Heart right ventricle (tissue), 16 donors: ENCODE measurements around the gene MYL9. TPM values are rescaled to one million over a fixed set of nuclear protein-coding genes. Genes with fewer than 3 reads are reported as not detected.

Experiments
- ATAC-seq, 8 donors: fragments of 200-7000 bp; cut with Tn5 transposase; one replicate each; pipeline ENCODE4 v1.9.1; 2020; ENCODE audit warnings: mild to moderate bottlenecking in 8 of 8, moderate library complexity in 8 of 8, moderate number of reproducible peaks in 1 of 8
- DNase-seq, 2 donors: peaks; one replicate each; pipeline ENCODE4 v3.0.0-alpha.2; 2020
- H3K27ac ChIP-seq, 10 donors: fragments of 200-600 bp; sonication (generic) in 2 of 10; one replicate each; pipeline versions ENCODE4 v1.5.0 to v1.8.0; 2020 to 2022; ENCODE audit warnings: mild to moderate bottlenecking in 3 of 10
- H3K27me3 ChIP-seq, 7 donors: fragments of 200-600 bp; one replicate each; pipeline ENCODE4 v1.8.0; 2021 to 2022; ENCODE audit warnings: mild to moderate bottlenecking in 2 of 7
- H3K36me3 ChIP-seq, 9 donors: fragments of 200-600 bp; sonication (generic) in 1 of 9; one replicate each; pipeline versions ENCODE4 v1.5.0 to v1.8.0; 2020 to 2022; ENCODE audit warnings: mild to moderate bottlenecking in 2 of 9
- H3K4me1 ChIP-seq, 9 donors: fragments of 200-600 bp; sonication (generic) in 1 of 9; one replicate each; pipeline versions ENCODE4 v1.5.0 to v1.8.0; 2020 to 2022; ENCODE audit warnings: mild to moderate bottlenecking in 4 of 9
- H3K4me3 ChIP-seq, 10 donors: fragments of 200-600 bp; sonication (generic) in 2 of 10; one replicate each; pipeline versions ENCODE4 v1.5.0 to v1.8.0; 2020 to 2022; ENCODE audit warnings: mild to moderate bottlenecking in 7 of 10, moderate library complexity in 2 of 10
- H3K9me3 ChIP-seq, 11 donors: fragments of 200-600 bp in 10 of 11; sonication (generic) in 2 of 11; one replicate each; pipeline versions ENCODE4 v1.5.0 to v1.8.0; 2013 to 2022; ENCODE audit warnings: mild to moderate bottlenecking in 2 of 11, control low read depth in 1 of 11, moderate library complexity in 1 of 11
- CTCF ChIP-seq, 9 donors: fragments of 200-600 bp; sonication (generic) in 2 of 9; IDR thresholded peaks; one replicate each; pipeline versions ENCODE4 v1.5.0 to v1.8.0; 2021 to 2022; ENCODE audit warnings: antibody characterized with exemption in 9 of 9, mild to moderate bottlenecking in 5 of 9, moderate library complexity in 1 of 9
- WGBS, 2 donors: extraction: QIAGEN DNeasy Blood & Tissue Kit; methylation state at CpG; one replicate each; pipeline ENCODE4 v1.1.7; 2013; ENCODE audit warnings: inconsistent platforms in 1 of 2; 5-methylcytosine and 5-hydroxymethylcytosine counted together
- intact Hi-C, 10 donors: fragments of 100-400 bp; cut with DNase I; formaldehyde crosslinking; loops; one replicate each; pipeline versions ENCODE4 v1.11.1 to v1.14.2; 2022
- polyA plus RNA-seq, 2 donors: library from polyadenylated mRNA; stranded (reverse); fragments of 200-250 nt; gene quantifications; one replicate each; pipeline ENCODE4 v1.2.3, GENCODE V29; 2013
- total RNA-seq, 10 donors: library from RNA; stranded (reverse); fragmentation: NEBNext Ultra II Directional in 3 of 10; extraction: Animal tissue kit (Norgen Biotek cat#: 25700) in 3 of 10; gene quantifications; one replicate each; pipeline versions ENCODE4 v1.2.1 to v1.2.4, GENCODE V29; 2021 to 2023
- donor health status: Arrhythmogenic right ventricular cardiomyopathy.
- donor health status: ischemic (EF 13 %, LVEDD 7.1; RV severe dilation, severe dysfunction).
- donor health status: healthy with polysubstance abuse.
- donor health status: DM: no; HTN: yes; CAD: no.
- donor health status: DM: no; HTN: no; CAD: no.
- donor health status: ischemic (EF 25% LVEDD 6.9; RV normal size, moderate dysfunction).
- donor health status: ischemic (EF 25% LVEDD 5.7; RV mildly dilated, moderate dysfunction).
- donor health status: healthy.
- donor health status: DM: yes; HTN: yes; CAD: no.
- donor health status: Ischemic cardiomyopathy.
- donor health status: ischemic (EF 35%, LVEDD 5.7; RV mildly dilated, moderate dysfunction).
- donor health status: nonischemic (EF 11% LVEDD 7.7; RV severe dilation, severe dysfunction).
- donor health status: DM: yes; HTN: yes; CAD: no.
- donor health status: PGD.
- donor health status: ischemic (EF 29% LVEDD 5.4; RV normal size, mild dysfunction).
- donor health status: nonischemic (EF 23%, LVEDD 6.1; RV moderate dilation, normal function).

MYL9 gene
- total and polyA plus RNA-seq, 12 donors, result 755 to 2,519 (median 1,868) TPM

DNA sequence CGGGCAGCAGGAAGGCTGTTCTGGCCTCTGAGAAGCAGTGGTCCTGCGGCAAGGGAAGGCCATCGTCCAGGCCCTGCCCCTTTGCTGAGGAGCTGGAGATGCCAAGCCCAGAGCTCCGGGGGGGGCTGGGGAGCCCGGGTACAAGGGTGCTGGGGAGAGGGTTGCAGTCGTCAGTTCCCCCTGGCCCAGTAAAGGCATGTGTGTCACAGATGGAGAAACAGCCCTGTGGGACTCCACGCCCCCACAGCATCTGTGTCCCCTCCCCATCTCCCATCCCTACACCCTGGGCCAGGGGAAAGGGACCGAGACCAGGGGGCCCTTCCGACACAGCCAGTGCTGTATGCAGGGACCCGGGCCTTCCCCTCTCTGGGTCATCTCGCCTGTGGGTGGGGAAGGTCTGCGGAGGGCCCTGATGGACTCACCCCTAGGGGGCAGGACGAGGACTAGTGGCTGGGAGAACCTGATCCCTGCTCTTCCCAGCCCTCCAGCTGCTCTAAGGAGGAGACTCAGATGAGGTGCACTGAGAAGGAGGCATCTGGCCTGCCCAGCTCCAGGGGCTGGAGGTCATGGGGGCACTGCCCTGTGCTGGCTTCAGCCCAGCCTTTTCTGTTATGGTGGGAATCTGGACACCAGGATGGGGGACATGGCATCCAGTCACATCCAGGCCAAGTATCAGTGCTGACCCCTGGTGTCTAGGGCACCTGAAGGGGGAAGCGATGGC, 609 bp downstream of the MYL9 start:
- intact Hi-C loops, result loop anchor here in 7 of 10 donors (1.0 to 10.0 kb wide), 6 partner anchors 43 to 81 kb away; no protein-coding TSS in a partner anchor
- 17 to 18% methylated on average over 14 of the region's 14 CpGs for WGBS, 2 donors
- TF ChIP-seq CTCF (IDR thresholded peaks at IDR 0.05), result peak; percentile 38 to 78 (median 62)
- no peaks in the 10 kb centered on the region for H3K27me3 ChIP-seq
- peak overlapping the region; percentile 91 to 100 (median 98) for H3K27ac ChIP-seq
- peaks cover 0 to 25% (median 22%) of the 10 kb centered on the region in 9 donors for H3K36me3 ChIP-seq
- ATAC-seq (peak; percentile 42 to 75 (median 64)), DNase-seq (peak; percentile 54 to 69)
- H3K9me3 ChIP-seq, result no peaks in the 10 kb centered on the region
- H3K4me3 ChIP-seq, result peak overlapping the region; percentile 75 to 99 (median 96)
- peaks cover 8 to 78% (median 55%) of the 10 kb centered on the region in 9 donors for H3K4me1 ChIP-seq

DNA sequence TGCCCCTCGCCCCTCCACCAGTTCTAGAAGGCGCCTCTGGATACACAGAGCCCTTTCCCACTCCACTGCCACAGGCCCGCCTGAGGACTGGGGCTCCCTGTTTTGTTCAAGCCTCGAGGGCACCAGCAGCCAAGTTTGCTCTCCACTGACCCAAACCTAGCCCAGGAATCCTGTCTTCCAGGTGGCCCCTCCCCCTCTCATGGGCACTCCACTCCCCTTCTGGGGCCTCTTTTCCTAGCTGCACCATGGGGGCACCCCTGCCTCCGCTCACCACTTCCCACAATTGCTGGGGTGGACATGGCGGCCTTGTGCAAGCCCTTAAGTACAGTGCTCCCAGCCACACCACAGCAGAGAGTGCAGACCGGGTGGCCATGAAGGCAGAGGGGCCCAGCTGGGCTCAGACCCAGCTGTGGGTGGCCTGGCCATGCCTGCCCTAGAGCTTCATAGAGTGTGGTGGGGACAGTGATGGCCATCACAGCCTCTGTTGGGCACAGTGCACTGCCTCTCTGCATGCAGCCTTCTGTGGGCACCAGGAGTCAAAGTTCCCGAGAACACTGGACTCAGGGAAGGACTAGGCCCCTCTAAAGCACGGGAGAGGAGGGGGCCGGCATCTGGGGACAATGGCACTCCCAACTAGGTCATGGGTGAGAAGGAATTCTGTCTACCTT, 1.3 kb downstream of the MYL9 start:
- 35 to 50% methylated on average over 10 of the region's 10 CpGs for WGBS, 2 donors
- DNase-seq (no peak), ATAC-seq (peak in 1 of 8 donors; percentile 7)
- Histone ChIP-seq H3K4me1 (peaks cover 8 to 85% (median 55%) of the 10 kb centered on the region in 9 donors), H3K36me3 (peaks cover 0 to 32% (median 29%) of the 10 kb centered on the region in 9 donors), H3K9me3 (no peaks in the 10 kb centered on the region), H3K4me3 (peak overlapping the region; percentile 75 to 99 (median 96)), H3K27me3 (no peaks in the 10 kb centered on the region), H3K27ac (peak overlapping the region; percentile 91 to 100 (median 98))
- TF ChIP-seq CTCF (IDR thresholded peaks at IDR 0.05), result no peak
- intact Hi-C loops, result loop anchor here in 7 of 10 donors (2.0 to 10.0 kb wide), 4 partner anchors 45 to 82 kb away; no protein-coding TSS in a partner anchor

GRCh38 chr20:36543184-36544133, 2.1 kb downstream of the MYL9 start:
- no peak for TF ChIP-seq CTCF (IDR thresholded peaks at IDR 0.05)
- Histone ChIP-seq H3K36me3 (peaks cover 0 to 40% (median 35%) of the 10 kb centered on the region in 9 donors), H3K4me3 (peak overlapping the region; percentile 75 to 99 (median 96)), H3K27me3 (no peaks in the 10 kb centered on the region), H3K4me1 (peaks cover 8 to 83% (median 53%) of the 10 kb centered on the region in 9 donors), H3K27ac (peak overlapping the region; percentile 91 to 100 (median 98)), H3K9me3 (no peaks in the 10 kb centered on the region)
- 28 to 31% methylated on average over 14 of the region's 14 CpGs for WGBS, 2 donors
- ATAC-seq (peak; percentile 36 to 72 (median 62)), DNase-seq (peak; percentile 88 to 91)
- intact Hi-C loops, result loop anchor here in 7 of 10 donors (2.0 to 10.0 kb wide), 4 partner anchors 46 to 83 kb away; no protein-coding TSS in a partner anchor
